HG03342 (cell line): ENCODE data around the gene PDGFRB.

ENCODE experiments used
- ATAC-seq: cut with Tn5 transposase; IDR thresholded peaks from one replicate; pipeline ENCODE4 v1.9.1; 2021; ENCODE audit warnings: mild to moderate bottlenecking, moderate library complexity; ENCODE audit not compliant: unreplicated experiment

PDGFRB gene

GRCh38 chr5:150070821-150071220 lies 84.8 kb downstream of the PDGFRB start:
- no peak for ATAC-seq

GRCh38 chr5:150069672-150070627 lies 85.7 kb downstream of the PDGFRB start:
- no peak for ATAC-seq

GRCh38 chr5:150068961-150069645 lies 86.5 kb downstream of the PDGFRB start:
- ATAC-seq = no peak

- no peak for ATAC-seq
Observed at GRCh38 chr5:150068472-150068871, 87.2 kb downstream of the PDGFRB start.

GRCh38 chr5:150068071-150068470 lies 87.6 kb downstream of the PDGFRB start:
- ATAC-seq = no peak

- no peak for ATAC-seq
Observed at GRCh38 chr5:150067405-150067960, 88.2 kb downstream of the PDGFRB start.

- no peak for ATAC-seq
Observed at GRCh38 chr5:150066901-150067396, 88.7 kb downstream of the PDGFRB start.

GRCh38 chr5:150066436-150066835 lies 89.2 kb downstream of the PDGFRB start:
- no peak for ATAC-seq

GRCh38 chr5:150065886-150066285 lies 89.8 kb downstream of the PDGFRB start:
- no peak for ATAC-seq

- ATAC-seq = no peak
Observed at GRCh38 chr5:150065346-150065745, 90.3 kb downstream of the PDGFRB start.

GRCh38 chr5:150064681-150065220 lies 90.9 kb downstream of the PDGFRB start:
- ATAC-seq = no peak
